D721Med (cell line): ENCODE measurements around the gene SHROOM3.

Experiments
- DNase-seq: peaks from one replicate; pipeline ENCODE4 v3.0.0; 2011; ENCODE audit warnings: low spot score; ENCODE audit not compliant: insufficient read length
- FAIRE-seq: peaks from 2 replicates; lab custom pipeline; 2011; peaks lifted over from hg19 to GRCh38; lab: Jason Lieb, UNC
- TF ChIP-seq, protein P1 (sequence below): IDR thresholded peaks from 2 replicates; pipeline ENCODE4 v1.5.1; 2012; ENCODE audit warnings: mild to moderate bottlenecking, control low read depth; ENCODE audit not compliant: insufficient read depth; ENCODE audit errors: missing control alignments

Gene SHROOM3

DNA sequence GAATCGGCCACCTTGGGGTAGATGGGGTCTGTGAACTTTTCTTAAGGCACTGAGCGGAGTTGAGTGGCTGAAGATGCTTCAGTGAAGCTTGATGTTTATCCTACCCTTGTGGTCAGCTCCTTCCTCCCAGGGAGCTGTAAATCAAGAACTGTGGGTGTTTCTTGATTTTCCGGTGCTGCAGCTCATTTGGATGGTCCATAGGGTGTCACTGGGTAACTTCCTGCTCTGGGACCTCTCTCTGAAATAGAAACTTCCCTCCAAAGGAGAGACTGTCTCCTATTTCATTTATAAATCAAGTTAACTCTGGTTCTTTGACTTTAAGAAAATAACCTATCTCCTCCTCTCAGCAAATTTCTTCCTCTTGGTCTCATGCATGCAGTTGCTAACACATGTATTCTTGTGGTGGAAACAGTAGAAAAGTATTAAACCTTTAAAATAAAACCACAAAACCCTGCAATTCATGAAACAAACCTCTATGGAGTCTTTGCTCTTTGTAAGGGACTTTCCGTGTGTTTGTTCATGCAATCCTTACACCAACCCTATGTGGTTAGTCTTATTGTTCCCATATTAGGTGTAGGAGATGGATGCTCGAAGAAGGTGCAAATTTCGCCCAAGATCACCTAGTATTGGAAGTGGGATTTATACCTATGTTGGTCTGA lies 110.3 kb downstream of the SHROOM3 start:
- FAIRE-seq, result no peak
- no peak for DNase-seq
- TF ChIP-seq, protein P1, sequence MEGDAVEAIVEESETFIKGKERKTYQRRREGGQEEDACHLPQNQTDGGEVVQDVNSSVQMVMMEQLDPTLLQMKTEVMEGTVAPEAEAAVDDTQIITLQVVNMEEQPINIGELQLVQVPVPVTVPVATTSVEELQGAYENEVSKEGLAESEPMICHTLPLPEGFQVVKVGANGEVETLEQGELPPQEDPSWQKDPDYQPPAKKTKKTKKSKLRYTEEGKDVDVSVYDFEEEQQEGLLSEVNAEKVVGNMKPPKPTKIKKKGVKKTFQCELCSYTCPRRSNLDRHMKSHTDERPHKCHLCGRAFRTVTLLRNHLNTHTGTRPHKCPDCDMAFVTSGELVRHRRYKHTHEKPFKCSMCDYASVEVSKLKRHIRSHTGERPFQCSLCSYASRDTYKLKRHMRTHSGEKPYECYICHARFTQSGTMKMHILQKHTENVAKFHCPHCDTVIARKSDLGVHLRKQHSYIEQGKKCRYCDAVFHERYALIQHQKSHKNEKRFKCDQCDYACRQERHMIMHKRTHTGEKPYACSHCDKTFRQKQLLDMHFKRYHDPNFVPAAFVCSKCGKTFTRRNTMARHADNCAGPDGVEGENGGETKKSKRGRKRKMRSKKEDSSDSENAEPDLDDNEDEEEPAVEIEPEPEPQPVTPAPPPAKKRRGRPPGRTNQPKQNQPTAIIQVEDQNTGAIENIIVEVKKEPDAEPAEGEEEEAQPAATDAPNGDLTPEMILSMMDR, result no peak

DNA sequence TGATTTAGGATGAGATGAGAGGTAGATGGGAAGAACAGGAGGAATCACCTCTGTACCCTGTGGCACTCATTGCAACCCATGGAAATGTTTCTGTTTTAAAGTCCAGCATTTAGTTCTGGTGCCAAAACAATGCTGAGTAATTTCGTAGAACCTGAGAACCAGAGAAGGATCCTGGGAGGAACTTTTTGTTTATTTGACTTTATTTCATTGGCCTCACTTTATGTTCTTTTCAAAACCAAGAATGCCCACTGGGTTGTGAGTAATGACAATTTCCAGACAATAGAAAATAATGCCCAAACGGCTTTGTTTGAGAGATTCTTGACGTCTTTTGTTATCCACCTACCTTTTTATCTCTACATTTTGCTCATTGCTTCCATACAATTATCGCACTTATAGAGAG lies 111.3 kb downstream of the SHROOM3 start:
- no peak for DNase-seq
- FAIRE-seq, result no peak
- TF ChIP-seq, protein P1, result no peak

DNA sequence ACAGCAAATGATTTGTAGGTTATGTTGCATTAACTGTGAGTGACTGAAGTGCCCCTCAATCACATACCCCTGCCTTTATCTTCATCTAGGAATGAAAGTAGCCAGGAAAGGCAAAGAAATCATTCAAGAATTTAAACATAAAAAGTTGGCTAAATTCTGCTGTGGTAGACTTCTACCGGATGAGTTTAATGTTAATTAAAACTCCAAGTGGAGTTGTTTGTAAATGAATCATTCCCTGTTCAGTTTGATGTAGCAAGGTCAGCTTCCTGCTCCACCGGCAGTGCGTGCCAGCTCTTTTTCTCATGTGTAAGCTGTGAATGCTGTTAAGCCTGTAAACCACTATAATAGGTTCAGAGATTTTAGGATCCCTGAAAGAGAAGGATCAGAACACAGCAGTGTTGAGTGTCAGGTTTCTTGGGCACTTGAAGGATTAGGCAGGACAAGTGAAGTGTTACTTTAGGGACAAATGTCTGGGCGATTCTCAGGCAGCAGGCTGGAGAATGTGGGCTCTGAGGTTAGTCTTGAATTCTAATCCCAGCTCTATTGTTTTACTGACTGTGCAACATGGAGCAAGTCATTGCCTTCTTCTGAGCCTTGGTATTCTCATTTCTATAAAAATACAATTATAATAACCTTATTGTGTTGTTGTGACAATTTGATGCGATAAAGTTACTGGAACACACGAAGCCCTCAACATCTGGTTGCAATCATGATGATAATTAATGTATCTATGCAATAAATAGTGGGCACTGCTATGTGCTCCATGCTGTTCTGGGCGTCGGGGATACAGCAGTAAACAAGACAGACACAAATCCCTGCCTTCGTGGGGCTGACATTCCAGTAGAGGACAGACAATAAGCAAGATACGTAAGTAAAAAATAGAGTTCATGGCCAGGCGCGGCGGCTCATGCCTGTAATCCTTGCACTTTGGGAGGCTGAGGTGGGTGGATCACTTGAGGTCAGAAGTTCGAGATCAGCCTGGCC lies 112.0 kb downstream of the SHROOM3 start:
- DNase-seq (no peak), FAIRE-seq (no peak)
- TF ChIP-seq, protein P1, result no peak

DNA sequence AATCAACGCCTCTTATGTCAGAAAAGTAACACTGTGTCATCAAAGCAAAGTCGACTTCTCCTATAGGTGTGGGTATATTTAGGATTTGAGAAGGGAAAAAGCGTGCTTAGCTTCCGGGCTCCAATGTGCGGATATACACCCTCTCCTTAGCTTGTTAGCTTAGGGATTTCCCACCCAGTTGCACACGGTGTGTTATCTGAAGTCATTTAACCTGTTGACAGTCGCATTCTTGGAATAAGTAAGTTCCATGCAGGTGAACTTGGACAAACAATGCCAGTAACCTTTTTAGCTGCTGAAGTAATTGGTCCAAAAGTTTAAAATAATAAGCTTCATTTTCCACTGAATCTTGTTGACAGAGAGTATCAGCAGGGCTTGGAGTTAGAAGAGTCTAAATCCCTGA lies 113.7 kb downstream of the SHROOM3 start:
- FAIRE-seq, result no peak
- no peak for DNase-seq
- TF ChIP-seq, protein P1, result no peak

DNA sequence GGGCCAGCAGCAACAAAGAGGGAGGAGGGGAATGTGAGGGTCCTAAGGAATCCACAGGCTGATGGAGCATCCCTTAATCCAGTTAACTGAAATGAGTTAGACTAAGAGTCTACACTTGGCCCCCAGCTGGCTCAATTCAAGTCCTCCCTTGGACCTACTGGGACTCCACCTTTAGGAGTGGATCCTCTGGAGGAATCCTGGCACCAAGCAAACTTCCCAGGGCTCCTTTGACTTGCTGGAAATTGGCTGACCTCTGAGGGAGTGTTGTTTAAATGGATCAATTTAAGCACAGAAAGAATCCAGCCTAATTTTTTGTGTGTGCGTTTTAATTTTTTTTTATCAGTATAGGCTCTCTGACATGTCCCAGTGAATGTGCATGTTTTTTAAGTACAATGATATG lies 114.7 kb downstream of the SHROOM3 start:
- TF ChIP-seq, protein P1, result no peak
- FAIRE-seq (no peak), DNase-seq (no peak)

DNA sequence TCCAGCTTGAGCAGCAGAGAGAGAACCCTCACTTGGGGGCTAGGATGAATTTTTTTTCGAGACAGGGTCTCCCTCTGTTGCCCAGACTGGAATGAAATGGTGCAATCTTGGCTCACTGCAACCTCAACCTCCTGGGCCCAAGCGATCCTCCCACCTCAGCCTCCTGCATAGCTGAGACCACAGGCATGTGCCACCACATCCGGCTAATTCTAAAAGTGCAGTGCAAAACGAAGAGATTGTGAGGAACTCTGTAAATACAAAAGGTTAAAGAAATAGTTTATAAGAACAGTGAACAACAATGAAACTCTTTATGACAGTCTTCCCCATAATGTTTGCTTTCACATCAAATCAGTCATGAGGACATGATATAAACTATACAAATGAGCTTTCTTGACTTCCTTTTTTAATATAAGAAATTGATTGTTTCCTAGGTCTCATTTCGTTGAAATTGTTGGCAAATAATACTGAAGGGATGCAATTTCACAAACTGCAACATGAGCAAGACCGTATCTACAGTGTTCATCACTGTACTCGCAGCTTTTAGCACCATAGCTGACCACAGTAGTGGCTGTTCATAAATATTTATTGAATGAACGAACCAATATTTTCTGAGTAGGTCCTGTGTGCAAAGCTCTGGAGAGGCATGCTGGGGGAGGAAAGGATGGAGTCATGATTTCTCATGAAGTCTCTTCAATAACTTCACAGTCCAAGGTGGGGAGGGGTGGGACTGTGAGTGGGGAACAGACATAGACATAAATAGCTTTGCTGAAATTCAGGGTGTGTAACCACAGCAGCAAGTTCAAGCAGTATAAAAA lies 116.1 kb downstream of the SHROOM3 start:
- no peak for FAIRE-seq
- DNase-seq, result no peak
- TF ChIP-seq, protein P1, result no peak
